Measurements from ENCODE around the gene CIAO3.

DNA sequence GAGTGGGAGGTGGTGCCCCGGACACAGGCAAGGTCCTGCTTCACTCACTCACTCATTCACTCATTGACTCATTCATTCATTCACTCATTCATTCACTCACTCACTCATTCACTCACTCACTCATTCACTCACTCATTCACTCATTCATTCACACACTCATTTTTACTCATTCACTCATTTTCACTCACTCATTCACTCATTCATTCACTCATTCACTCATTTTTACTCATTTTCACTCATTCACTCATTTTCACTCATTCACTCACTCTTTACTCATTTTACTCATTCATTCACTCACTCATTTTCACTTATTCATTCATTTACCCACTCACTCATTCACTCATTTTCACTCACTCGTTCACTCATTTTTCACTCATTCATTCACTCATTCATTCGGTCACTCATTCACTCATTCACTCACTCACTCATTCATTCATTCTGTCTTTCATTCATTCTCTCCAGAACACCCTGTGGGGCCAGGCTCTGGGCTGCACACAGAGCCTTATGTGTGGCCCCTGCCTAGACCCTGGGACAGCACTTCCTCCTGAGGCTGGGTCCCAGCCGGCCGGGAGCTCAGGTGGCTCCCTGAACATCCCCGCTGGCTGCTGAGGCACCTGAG, 38.2 kb upstream of the CIAO3 start:
- TF ChIP-seq, protein P1, sequence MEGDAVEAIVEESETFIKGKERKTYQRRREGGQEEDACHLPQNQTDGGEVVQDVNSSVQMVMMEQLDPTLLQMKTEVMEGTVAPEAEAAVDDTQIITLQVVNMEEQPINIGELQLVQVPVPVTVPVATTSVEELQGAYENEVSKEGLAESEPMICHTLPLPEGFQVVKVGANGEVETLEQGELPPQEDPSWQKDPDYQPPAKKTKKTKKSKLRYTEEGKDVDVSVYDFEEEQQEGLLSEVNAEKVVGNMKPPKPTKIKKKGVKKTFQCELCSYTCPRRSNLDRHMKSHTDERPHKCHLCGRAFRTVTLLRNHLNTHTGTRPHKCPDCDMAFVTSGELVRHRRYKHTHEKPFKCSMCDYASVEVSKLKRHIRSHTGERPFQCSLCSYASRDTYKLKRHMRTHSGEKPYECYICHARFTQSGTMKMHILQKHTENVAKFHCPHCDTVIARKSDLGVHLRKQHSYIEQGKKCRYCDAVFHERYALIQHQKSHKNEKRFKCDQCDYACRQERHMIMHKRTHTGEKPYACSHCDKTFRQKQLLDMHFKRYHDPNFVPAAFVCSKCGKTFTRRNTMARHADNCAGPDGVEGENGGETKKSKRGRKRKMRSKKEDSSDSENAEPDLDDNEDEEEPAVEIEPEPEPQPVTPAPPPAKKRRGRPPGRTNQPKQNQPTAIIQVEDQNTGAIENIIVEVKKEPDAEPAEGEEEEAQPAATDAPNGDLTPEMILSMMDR (IDR thresholded peaks at IDR 0.05; ENCODE audit: poor library complexity, severe bottlenecking): no peak
- no peak for TF ChIP-seq SMC3 (conservative IDR thresholded peaks at IDR 0.05; ENCODE audit: poor library complexity)
- TF ChIP-seq, protein P2, sequence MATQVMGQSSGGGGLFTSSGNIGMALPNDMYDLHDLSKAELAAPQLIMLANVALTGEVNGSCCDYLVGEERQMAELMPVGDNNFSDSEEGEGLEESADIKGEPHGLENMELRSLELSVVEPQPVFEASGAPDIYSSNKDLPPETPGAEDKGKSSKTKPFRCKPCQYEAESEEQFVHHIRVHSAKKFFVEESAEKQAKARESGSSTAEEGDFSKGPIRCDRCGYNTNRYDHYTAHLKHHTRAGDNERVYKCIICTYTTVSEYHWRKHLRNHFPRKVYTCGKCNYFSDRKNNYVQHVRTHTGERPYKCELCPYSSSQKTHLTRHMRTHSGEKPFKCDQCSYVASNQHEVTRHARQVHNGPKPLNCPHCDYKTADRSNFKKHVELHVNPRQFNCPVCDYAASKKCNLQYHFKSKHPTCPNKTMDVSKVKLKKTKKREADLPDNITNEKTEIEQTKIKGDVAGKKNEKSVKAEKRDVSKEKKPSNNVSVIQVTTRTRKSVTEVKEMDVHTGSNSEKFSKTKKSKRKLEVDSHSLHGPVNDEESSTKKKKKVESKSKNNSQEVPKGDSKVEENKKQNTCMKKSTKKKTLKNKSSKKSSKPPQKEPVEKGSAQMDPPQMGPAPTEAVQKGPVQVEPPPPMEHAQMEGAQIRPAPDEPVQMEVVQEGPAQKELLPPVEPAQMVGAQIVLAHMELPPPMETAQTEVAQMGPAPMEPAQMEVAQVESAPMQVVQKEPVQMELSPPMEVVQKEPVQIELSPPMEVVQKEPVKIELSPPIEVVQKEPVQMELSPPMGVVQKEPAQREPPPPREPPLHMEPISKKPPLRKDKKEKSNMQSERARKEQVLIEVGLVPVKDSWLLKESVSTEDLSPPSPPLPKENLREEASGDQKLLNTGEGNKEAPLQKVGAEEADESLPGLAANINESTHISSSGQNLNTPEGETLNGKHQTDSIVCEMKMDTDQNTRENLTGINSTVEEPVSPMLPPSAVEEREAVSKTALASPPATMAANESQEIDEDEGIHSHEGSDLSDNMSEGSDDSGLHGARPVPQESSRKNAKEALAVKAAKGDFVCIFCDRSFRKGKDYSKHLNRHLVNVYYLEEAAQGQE (IDR thresholded peaks at IDR 0.05; ENCODE audit: borderline replicate concordance): no peak
